NCI-H226 (cell line): ENCODE data around the gene NRBP1.
A peak's percentile ranks its signal among the peaks of the same experiment; 100 is the strongest.

Experiments
- DNase-seq: peaks from one replicate; pipeline ENCODE4 v3.0.0-alpha.2; 2015

The NRBP1 gene

DNA sequence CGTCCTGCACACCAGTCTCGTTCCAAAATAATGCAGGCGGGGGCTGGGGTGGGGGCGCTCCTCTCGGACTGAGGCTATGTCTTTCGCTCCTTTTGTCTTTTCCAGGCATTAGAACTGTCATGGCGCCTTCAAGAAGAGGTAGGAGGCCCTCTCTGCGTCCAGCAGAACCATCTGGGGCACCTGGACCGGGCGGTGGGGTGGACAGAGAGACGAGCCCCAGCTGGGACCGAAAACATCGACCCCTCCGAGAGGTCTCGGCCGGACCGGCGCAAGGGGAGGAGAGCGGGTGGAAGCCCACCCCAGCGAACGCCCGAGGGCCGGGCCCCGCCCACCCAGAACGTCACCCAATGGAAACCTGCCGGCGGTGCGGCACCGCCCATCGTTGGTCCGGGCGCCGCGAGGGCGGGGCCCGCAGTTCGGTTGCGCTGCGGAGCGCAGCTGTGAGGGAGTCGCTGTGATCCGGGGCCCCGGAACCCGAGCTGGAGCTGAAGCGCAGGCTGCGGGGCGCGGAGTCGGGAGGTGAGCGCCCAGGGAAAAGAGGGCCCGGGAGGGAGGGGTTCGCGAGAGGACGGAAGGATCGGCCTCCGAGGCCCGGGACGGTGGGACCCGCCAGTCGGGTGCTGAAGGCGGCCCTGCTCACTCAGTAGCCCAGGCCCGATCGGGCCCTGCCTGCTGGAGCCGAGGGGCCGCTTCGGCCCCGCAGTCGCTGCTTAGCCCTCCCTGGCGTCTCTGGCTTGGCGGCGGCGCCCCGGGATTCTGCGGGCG lies at the start of gene NRBP1:
Gene NRBP1, plus strand, starts transcription at position 419 of the 765 bp plus-strand sequence. CDS start 4,643 bp downstream, outside the sequence.
- DNase-seq = peak; percentile 89

DNA sequence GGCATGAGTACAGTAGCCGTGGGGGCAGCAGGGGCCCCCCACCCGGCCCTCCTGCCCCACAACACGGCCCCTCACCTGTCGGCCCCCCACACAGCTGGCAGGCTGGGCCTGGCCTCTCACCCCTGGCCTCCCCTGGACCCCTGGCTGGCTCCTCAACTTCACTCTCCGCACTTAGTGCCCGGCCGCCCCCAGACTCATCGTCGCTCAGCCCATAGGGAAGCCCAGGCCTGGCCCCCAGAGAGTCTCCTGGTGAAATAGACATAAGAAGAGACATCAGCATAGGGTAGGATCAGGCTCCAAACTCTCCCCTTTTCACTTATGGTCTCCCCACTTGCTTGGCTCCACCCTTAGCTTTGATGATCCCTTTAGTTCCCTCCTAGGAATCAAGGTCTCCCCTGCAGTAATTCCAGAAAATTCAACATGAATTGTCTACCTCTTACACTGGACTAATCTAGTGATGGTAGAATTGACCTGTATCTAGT lies 49.6 kb upstream of the NRBP1 start:
- DNase-seq = no peak

DNA sequence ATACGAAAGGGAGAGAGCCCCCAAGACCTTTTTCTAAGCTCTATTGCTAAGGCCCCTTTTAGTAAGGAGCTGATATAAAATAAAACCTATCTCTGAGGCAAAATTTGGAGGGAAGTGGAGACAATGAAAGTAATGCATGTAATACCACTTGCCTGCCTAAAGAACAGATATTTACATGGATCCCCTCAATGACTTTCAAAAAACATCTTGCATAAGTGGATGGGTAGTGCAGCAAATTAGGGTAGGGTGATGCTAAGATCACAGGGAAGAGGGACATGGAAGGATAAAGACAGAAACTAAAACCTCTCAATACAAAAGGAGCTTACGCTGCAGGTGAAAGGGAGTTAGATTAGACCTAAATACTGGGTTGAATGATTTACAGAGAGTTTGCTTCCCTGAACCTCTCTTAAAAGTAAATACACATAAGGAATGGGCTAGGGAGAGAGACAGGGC lies 49.0 kb upstream of the NRBP1 start:
- DNase-seq = no peak

DNA sequence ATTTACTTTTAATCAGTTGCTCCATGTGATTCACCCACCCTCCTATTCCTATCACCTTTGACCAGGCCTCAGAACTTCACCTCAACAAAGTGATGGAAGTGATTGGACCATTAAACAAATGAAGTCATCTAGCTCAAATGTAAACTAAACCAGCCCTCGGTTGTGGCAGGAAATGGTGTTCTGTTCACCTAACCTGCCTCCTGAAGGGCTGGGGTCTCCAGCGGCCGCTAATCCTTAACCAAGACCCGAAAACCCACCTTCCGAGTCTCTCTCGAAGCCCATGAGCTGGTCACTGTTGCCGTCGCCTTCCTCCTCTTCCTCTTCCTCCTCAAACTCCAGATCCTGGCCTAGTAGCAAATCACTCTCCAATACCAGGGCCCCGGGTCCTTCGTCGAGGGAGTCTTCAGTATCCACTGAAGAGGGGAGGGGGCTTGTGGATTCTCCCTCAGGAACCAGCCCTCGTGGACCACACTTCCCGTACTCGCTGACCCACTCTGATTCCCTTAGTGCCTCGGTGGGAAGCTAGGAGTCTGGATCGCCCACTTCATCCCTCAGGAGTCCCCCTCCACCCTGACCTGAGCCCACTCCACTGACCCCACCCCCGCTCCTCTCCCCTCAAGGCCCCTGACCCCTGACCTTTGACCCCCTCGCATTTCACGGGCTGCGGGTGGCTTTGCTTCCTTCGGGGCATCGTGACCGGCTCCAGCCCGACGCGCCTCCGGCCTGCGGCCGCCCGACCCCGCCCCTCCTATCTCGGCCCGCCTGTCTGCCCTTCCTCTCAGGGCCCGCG lies 48.4 kb upstream of the NRBP1 start:
- no peak for DNase-seq

DNA sequence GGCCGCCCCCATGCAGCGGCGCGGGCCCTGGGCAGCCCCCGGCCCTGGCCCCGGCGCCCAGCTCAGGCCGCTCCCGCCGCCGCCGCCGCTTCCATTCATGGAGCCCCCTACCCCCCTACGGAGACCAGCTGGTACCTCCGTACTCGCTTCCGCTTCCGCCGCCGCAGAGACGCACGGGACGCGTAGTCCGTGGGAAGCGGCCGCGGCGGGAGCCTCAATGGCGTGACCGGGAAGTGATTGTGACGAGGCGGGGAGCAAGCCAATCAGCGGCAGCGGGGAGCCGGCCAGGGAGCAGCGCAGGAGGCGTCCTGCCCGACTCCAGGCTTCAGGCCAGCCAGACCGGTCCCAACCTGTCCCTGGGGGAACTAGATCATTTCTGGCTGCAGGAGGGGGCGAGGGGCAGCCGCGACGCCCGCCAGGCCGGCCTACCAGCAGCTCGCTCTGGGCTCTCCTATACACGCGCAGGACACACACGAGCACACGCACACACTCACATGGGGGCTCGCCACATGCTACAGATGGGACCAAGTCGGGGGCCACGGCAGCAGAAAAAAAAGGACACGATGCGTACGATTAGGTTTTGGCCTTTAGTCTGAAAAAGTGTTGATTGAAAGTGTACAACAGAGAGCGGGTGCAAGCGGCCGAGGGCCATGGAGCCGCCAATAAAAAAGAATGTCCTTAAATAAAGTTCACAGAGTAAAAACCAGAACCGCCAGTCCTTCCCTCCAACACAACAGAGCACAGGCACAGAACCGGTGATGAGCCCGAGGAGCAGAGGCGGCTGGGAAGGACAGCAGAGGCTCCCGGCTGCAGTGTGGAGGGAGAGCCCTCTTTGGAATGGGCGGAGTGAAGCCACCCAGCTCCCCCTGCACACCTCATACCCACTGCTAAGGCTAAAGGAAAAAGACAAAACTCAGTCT lies 47.5 kb upstream of the NRBP1 start, which contains the start of gene ZNF513:
Gene ZNF513, minus strand, starts transcription at position 109 of the 920 bp plus-strand sequence. CDS start 208 bp downstream, outside the sequence.
- DNase-seq = peak; percentile 92

DNA sequence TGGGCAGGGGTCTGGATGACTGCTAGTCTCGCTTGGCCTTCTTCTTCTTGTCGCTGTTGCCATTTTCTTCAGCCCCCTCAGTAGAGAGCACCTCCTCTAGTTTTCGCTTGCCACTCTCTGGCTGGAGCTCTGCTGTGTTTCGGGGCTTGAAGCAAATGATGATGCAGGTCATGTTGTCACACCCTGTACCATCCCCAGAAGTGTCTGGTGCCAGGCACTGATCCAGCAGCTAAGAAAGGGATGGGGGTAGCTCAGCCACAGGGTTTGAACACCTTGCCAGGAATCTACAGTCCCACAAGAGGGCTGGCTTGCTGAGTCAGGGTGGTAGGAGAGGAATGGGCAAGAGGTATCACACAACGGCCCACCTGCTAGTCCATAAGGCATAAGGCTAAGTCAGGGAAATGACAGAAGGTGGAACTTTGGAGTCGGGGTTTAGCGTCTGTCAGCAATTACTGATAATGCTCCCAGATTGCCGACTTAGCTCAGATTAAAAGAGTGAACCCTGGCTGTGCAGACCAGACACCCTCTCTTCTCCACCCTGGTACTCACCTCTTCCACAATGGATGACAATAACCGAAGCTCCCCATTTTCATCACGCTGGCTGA lies 46.8 kb upstream of the NRBP1 start:
- DNase-seq = no peak

DNA sequence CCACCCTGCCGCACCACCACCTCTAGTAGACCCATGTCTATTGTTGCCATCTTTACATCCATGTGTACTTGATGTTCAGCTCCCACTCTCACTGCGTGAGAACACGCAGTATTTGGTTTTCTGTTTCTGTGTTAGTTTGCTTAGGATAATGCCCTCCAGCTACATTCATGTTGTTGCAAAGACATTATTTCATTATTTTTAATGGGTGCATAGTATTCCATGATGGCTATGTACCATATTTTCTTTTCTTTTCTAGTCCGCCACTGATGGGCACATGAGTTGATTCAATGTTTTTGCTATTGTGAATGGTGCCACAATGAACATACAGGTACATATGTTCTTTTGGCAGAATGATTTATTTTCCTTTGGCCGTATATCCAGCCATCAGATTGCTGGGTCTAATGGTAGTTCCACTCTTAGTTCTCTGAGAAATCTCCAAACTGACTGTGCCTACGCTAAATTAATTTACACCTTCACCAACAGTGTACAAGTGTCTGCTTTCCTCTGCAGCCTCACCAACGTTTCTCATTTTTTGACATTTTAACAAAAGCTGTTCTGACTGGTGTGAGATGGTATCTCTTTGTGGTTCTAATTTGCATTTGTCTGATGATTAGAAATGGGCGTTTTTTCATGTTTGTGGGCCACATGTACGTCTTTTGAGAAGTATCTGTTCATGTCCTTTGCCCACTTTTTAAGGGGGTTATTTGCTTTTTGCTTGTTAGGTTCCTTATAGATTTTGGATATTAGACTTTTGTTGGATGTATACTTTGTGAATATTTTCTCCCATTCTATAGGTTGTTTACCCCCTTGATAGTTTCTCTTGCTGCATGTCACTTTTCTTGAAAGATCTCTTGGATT lies 37.4 kb upstream of the NRBP1 start:
- no peak for DNase-seq

DNA sequence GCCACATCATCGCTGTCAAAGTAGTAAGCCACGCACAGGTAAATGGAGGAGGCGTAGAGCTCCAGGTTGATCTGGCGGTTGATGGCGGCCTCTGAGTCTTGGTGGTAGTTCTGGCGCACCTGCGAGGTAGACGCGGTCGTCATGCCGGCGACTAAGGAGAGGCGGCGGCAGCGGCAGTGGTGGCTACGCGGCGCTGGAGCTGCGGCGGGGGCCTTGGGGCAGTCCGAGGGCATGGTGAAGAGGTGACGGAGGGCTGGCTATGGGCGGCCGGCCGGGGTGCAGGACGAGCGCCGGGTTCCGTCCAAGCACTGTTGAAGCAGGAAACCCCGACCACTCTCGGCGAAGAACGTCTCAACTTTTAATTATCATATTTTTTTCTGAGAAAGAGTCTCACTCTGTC lies 35.2 kb upstream of the NRBP1 start:
- DNase-seq = no peak

DNA sequence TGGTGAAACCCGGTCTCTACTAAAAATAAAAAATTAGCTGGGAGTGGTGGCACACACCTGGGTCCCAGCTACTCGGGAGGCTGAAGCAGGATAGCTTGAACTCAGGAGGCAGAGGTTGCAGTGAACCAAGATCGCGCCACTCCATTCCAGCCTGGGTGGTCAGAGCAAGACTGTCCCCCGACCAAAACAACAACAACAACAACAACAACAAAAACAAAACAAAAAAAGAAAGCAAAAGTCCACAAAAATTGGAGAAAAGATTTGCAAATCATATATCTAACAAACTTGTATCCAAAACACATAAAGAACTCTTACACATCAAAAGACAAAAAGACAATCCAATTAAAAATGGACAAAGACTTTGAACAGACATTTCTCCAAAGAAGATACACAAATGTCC lies 29.5 kb upstream of the NRBP1 start:
- DNase-seq = no peak

DNA sequence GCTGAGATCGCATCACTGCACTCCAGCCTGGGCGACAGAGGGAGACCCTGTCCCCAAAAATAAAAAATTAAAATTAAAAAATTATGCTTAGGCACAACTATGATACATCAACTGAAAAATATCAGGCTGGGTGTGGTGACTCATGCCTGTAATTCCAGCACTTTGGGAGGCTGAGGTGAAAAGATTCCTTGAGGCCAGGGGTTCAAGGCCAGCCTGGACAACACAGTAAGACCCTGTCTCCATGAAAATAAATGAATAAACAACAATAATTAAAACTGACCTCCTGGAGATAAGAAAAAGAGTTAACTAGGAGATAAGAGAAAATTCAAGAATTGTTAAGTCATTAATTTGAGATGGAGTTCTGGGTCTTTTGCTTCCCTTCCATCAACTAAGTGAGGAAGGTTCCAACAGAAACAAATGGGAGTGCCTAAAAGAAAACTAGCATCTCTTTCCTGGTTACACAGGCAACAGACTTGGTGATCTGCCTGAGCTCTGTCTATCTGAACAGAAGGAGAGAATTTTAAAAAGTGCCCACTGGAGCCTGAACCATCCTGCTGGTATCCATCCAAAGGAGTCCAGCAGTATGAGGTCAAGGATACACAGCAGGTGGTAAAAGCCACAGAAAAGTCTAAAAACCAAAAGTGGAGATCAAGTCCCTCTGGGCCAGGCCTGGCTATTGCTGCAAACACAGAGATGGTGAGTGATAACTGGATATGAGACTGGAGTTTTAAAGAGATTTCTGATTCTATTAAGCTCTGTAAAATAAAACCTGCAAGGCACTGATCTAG lies 27.9 kb upstream of the NRBP1 start:
- no peak for DNase-seq

DNA sequence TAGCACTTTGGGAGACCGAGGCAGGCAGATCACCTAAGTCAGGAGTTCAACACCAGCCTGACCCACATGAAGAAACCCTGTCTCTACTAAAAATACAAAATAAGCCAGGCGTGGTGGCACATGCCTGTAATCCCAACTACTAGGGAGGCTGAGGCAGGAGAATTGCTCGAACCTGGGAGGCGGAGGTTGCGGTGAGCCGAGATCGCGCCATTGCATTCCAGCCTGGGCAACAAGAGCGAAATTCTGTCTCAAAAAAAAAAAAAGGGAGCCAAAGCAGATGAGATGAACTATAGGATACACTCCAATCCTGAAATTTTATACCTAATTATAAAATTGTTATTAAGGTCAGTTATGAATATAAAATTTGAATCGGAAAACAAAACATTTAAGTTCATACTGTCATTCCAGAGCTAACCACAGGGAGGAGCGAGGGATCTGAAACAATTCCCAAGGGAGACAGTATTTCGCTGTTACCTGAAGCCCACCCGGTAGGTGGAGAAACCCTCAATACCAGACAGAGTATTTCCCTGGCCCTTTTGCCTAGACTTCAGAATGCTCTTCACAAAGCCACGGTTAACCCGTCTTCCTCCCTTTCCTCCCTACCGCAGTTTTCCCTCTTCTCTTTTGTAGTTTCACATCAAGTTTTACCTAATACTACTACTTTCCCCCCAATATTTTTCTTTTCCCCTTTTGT lies 20.5 kb upstream of the NRBP1 start:
- peak; percentile 12 for DNase-seq

DNA sequence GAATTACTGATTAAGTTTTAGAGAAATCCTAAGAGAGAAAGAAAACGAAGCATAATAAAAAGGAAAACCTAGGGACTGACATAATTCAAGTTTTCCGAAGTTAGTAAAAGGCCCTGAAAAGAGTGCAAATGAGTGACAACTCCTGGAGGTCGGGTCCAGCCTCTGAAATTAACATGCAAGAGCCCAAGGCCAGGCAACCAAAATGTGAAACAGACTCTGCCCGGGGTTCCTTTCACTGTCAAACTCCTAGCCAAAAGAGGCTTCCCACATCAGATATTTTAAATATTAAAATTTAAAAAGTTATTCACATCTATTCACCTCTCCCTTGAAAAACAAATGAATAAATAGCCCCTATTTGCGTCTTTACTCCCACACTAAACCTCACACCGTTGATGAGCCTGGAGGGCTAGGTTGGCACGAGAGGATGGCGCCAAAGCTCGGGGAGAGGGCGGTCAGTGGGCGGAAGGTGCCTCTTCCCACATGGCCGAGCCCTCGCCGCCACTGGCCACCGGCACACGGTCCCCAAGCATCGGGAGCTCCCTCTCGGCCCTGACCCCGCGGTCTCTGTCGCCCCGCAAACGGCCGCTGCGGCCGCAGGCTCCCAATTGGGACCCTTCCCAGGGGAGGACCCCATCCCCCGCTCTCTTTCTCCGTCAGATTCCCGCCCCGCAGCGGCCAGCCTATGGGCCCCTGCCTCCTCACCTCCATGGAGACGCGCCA lies 19.7 kb upstream of the NRBP1 start:
- DNase-seq = no peak

DNA sequence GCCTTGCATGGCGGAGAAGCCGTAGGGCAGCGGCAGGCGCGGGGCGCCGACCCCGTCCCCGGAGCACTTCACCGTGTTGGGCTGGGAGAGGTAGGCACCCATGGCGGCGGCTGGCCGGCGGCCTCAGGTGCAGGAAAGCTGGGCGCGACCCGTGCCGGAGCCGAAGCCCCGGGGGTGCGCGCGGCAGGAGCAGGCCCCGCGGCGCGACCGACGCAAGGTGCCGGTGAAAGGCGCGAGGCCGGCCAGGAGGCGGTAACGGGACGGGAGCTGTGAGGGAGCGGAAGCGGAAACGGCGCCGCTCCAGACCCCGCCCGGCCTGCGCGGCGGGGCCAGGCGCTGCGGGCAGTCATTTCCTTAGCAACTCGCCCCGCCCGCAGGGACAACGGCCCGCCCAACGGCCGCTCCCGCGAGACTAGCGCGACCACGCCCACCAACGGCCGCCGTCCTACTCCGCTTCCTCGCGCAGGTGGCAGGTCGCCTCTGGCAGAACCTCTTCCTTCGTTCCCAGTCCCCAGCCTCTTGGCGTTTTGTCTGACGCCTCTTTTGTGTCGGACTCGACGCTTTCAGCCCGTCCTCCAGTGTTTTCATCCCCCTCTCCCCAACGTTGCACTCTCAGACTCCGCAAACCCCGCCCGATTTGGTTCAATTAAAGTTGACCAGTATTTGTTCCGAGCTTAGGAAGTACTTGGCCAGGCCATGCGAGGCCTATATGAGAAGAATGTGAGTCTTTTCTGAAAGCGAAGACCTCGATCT lies 18.9 kb upstream of the NRBP1 start, which contains the start of gene PPM1G:
Gene PPM1G, minus strand, starts transcription at position 271 of the 753 bp plus-strand sequence. Its CDS starts 169 bp downstream, at position 102.
- peak; percentile 87 for DNase-seq

DNA sequence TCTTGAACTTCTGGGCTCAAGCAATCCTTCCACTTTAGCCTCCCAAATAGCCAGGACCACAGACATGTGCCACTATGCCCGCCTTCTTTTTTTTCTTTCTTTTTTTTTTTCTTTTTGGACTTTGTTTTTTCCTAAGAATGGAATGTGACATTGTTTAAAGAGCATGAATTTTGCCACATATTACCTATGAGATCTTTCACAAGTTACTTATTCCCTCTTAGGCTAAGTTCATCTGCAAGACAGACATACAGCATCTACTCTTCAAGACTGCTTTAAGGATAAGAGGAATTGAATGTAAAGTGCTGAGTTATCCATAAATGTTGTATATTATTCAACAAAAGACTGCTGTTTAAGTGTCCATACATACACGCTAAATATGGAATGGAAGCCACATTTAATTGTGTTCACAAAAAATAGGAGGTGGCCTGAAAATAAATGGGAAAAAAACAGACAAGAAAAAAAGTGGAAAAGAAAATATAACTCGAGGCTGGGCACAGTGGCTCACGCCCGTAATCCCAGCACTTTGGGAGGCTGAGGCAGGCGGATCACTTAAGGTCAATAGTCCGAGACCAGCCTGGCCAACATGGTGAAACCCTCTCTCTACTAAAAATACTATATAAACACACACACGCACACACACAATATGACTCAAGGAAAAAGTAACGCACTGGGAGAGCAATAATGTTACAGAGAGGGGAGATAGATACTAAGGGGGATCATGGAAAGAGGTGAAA lies 15.8 kb upstream of the NRBP1 start:
- DNase-seq = no peak

DNA sequence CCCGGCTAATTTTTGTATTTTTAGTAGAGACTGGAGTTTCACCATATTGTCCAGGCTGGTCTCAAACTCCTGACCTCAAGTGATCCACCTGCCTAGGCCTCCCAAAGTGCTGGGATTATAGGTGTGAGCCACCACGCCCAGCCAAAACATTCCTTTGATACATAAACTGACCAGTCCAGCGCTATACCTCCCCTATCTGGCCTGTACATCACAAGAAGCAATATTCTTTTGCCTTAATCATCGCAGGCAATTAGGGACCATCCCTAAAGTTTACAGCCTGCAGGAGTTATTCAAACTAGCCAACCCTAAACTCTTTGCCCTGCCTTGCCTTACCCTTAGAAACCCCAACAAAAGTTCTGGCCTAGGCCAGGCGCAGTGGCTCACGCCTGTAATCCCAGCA lies 12.3 kb upstream of the NRBP1 start:
- no peak for DNase-seq

DNA sequence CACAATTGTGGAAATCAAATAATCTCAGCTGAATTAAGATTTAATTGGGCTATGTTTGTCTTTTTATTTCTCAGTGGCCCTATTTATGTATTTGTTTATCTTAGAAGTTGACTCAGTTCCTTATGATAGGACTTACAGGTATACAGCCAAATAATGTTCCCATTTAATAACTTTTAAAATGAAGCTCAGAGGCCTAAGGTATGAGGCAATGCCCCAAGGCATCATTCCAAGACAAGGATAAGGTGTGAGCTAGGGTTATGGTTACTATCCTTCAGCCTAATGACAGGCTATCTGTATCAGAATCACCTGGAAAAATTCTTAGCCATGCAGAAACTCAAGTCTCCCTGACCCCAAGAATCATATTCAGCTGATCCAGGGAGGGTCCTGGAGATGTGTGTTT lies 7.4 kb upstream of the NRBP1 start:
- DNase-seq = no peak

DNA sequence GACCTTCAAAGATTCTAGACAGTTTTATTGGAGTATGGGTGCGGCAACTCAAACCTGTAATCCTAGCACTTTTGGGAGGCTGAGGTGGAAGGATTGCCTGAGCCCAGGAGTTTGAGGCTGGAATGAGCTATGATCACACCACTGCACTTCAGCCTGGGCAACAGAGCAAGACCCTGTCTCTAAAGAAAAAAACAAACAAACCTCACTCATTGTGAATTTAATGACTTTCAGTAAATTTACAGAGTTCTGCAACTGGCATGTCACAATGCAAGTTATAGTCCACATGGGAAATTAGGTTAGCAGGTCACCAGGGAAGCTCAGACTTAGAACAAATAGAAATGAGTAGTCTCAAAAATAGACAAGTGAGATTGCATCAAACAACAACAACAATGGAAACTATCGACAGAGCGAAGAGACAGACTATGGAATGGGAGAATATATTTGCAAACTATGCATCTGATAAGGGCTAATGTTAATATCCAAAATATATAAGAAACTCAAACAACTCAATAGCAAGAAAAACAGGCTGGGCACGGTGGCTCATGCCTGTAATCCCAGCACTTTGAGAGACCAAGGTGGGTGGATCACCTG lies 6.7 kb upstream of the NRBP1 start:
- no peak for DNase-seq
